ENCODE data around the gene ALLC. TPM values are rescaled to one million over a fixed set of nuclear protein-coding genes. Genes with fewer than 3 reads are reported as not detected.

ALLC gene
- total and polyA plus RNA-seq, 2 experiments from 2014 or later: not detected

DNA sequence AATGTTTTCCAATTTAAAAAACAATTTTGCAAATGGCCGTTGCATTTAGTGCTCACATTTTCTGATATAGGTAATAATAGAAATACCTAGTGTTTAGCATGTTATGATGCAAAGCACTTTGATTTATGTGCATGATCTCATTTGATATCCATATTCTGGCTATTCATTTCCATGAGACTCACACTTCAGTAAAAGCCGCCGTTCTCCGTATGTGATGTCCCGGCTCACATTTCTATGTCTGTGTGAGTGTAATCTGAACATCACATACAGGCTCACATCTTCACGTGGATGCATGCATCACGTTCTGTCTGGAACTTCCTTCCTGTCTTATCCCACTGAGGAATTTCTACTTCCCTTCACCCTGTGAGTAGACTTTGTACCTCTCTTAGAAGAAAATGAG is 91.2 kb downstream of the ALLC start:
- no peaks in the 10 kb centered on the region for H3K36me3 ChIP-seq (replicated peaks; ENCODE audit: insufficient read depth, low read depth)
- 75% methylated on average over 7 of the region's 7 CpGs for WGBS (ENCODE audit: low lambda C conversion rate, missing lambda C conversion rate)

DNA sequence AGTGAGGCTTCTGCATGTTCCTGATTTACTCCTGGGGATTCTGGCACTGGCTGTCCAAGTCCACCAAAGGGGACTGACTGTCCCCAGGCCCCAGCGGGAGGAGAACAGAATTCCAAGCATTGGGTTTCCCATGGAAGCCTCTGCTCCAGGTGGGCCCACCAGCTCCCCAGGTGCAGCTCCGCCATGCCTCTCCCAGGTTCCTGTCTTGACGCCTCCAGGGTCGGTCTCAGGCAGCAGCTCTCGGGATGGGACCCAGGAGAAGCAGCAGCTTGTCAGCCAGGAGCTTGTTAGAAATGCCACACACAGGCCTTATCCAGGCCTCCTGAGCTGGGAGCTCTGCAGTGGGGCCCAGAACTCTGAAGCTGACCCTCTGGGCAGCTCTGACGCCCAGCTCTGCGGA is 93.3 kb downstream of the ALLC start:
- Histone ChIP-seq H4K20me1 (ENCODE audit: insufficient read depth, poor library complexity, severe bottlenecking) (no peaks in the 10 kb centered on the region), H3K9me3 (ENCODE audit: low read depth) (no peaks in the 10 kb centered on the region), H3K27me3 (no peaks in the 10 kb centered on the region), H3K4me1 (ENCODE audit: insufficient read depth) (no peaks in the 10 kb centered on the region), H3K27ac (no peak overlapping the region), H3K4me3 (no peak overlapping the region), H3K4me2 (no peak overlapping the region), H3K36me3 (replicated peaks; ENCODE audit: insufficient read depth, low read depth) (no peaks in the 10 kb centered on the region), H3K79me2 (no peaks in the 10 kb centered on the region), H2AFZ (no peak overlapping the region), H3K9me2 (replicated peaks; ENCODE audit: insufficient read depth) (no peaks in the 10 kb centered on the region)
- TF ChIP-seq EZH2 (IDR thresholded peaks at IDR 0.05; ENCODE audit: borderline replicate concordance) (no peak), EZH2phosphoT487 (IDR thresholded peaks at IDR 0.05; ENCODE audit: low read depth, severe bottlenecking, unreplicated experiment) (no peak)
- TF ChIP-seq, protein P1, sequence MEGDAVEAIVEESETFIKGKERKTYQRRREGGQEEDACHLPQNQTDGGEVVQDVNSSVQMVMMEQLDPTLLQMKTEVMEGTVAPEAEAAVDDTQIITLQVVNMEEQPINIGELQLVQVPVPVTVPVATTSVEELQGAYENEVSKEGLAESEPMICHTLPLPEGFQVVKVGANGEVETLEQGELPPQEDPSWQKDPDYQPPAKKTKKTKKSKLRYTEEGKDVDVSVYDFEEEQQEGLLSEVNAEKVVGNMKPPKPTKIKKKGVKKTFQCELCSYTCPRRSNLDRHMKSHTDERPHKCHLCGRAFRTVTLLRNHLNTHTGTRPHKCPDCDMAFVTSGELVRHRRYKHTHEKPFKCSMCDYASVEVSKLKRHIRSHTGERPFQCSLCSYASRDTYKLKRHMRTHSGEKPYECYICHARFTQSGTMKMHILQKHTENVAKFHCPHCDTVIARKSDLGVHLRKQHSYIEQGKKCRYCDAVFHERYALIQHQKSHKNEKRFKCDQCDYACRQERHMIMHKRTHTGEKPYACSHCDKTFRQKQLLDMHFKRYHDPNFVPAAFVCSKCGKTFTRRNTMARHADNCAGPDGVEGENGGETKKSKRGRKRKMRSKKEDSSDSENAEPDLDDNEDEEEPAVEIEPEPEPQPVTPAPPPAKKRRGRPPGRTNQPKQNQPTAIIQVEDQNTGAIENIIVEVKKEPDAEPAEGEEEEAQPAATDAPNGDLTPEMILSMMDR (IDR thresholded peaks at IDR 0.05; ENCODE audit: poor library complexity): no peak
- no peak for DNase-seq (ENCODE audit: low spot score)
- WGBS (ENCODE audit: low lambda C conversion rate, missing lambda C conversion rate): 87% methylated on average over 7 of the region's 7 CpGs

More for the DNA sequence above, 91.2 kb downstream of the ALLC start:
- no peaks in the 10 kb centered on the region for H3K9me2 ChIP-seq (replicated peaks; ENCODE audit: insufficient read depth)
- TF ChIP-seq EZH2 (IDR thresholded peaks at IDR 0.05; ENCODE audit: borderline replicate concordance) (no peak), EZH2phosphoT487 (IDR thresholded peaks at IDR 0.05; ENCODE audit: low read depth, severe bottlenecking, unreplicated experiment) (no peak)
- TF ChIP-seq, protein P1 (IDR thresholded peaks at IDR 0.05; ENCODE audit: poor library complexity): no peak
- H2AFZ ChIP-seq: no peak overlapping the region
- no peak for DNase-seq (ENCODE audit: low spot score)
- H3K4me1 ChIP-seq (ENCODE audit: insufficient read depth): no peaks in the 10 kb centered on the region
- H3K27me3 ChIP-seq: no peaks in the 10 kb centered on the region
- no peak overlapping the region for H3K4me2 ChIP-seq
- no peak overlapping the region for H3K4me3 ChIP-seq
- H3K27ac ChIP-seq: no peak overlapping the region
- H4K20me1 ChIP-seq (ENCODE audit: insufficient read depth, poor library complexity, severe bottlenecking): no peaks in the 10 kb centered on the region
- no peaks in the 10 kb centered on the region for H3K9me3 ChIP-seq (ENCODE audit: low read depth)
- H3K79me2 ChIP-seq: no peaks in the 10 kb centered on the region

DNA sequence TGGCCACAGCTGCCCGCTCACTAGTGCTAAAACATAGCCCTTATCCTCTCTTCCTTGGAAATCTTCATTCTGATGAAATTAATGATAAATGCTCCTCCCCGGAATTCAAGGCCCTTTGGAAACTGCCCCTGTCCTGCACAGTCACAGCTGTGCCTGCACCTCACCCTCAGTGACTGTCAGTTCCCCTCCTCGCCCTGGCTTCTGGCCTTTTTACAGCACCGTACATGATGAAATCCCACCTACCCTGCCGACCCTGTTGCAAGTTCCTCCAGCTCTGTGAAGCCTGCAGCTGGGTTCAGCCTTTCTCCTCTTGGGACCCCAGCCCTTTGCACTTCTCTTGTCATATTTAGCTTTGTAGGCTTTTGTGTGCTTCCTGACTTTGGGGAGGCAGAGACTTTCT is 93.8 kb downstream of the ALLC start:
- no peaks in the 10 kb centered on the region for H3K4me1 ChIP-seq (ENCODE audit: insufficient read depth)
- no peak for TF ChIP-seq EZH2phosphoT487 (IDR thresholded peaks at IDR 0.05; ENCODE audit: low read depth, severe bottlenecking, unreplicated experiment)
- TF ChIP-seq EZH2 (IDR thresholded peaks at IDR 0.05; ENCODE audit: borderline replicate concordance): no peak
- TF ChIP-seq, protein P1 (IDR thresholded peaks at IDR 0.05; ENCODE audit: poor library complexity): no peak
- H3K27ac ChIP-seq: no peak overlapping the region
- no peak for DNase-seq (ENCODE audit: low spot score)
- no peak overlapping the region for H3K4me2 ChIP-seq
- H3K9me2 ChIP-seq (replicated peaks; ENCODE audit: insufficient read depth): no peaks in the 10 kb centered on the region
- no peaks in the 10 kb centered on the region for H3K79me2 ChIP-seq
- WGBS (ENCODE audit: low lambda C conversion rate, missing lambda C conversion rate): 67% methylated on average over 5 of the region's 5 CpGs
- no peaks in the 10 kb centered on the region for H3K9me3 ChIP-seq (ENCODE audit: low read depth)
- H3K27me3 ChIP-seq: no peaks in the 10 kb centered on the region
- no peak overlapping the region for H2AFZ ChIP-seq
- no peaks in the 10 kb centered on the region for H3K36me3 ChIP-seq (replicated peaks; ENCODE audit: insufficient read depth, low read depth)
- no peaks in the 10 kb centered on the region for H4K20me1 ChIP-seq (ENCODE audit: insufficient read depth, poor library complexity, severe bottlenecking)
- no peak overlapping the region for H3K4me3 ChIP-seq

Small RNAs within 50 kb of the gene (small RNA-seq; reads per million reads assigned to genes)
- gene TMSB4XP2: not detected

Other genes starting within 250 kb of the ALLC start
- gene ADI1, start 138.7 kb upstream of the ALLC start, total RNA-seq: 97.7 and 106 TPM in 2 replicates
- gene ADI1, start 138.7 kb upstream of the ALLC start, polyA plus RNA-seq: 154 and 204 TPM in 2 replicates
- gene RNASEH1, start 99.9 kb upstream of the ALLC start, total RNA-seq: 15.3 and 16.6 TPM in 2 replicates
- gene RNASEH1, start 99.9 kb upstream of the ALLC start, polyA plus RNA-seq: 25.6 and 26.9 TPM in 2 replicates
- gene RPS7, start 82.9 kb upstream of the ALLC start, total RNA-seq: 3,340 and 3,712 TPM in 2 replicates
- gene RPS7, start 82.9 kb upstream of the ALLC start, polyA plus RNA-seq: 400 and 446 TPM in 2 replicates
- gene COLEC11, start 63.1 kb upstream of the ALLC start, total RNA-seq: 22.6 TPM in 2 replicates
- 20.9 and 21.5 TPM in 2 replicates for gene COLEC11, start 63.1 kb upstream of the ALLC start, polyA plus RNA-seq
- gene DCDC2C, start 45.4 kb downstream of the ALLC start, total RNA-seq: not detected in 2 replicates
- gene DCDC2C, start 45.4 kb downstream of the ALLC start, polyA plus RNA-seq: not detected in 2 replicates

Data from hepatocyte (in vitro differentiated cells).